Measurements from ENCODE around the gene HEXD.

Gene HEXD

DNA sequence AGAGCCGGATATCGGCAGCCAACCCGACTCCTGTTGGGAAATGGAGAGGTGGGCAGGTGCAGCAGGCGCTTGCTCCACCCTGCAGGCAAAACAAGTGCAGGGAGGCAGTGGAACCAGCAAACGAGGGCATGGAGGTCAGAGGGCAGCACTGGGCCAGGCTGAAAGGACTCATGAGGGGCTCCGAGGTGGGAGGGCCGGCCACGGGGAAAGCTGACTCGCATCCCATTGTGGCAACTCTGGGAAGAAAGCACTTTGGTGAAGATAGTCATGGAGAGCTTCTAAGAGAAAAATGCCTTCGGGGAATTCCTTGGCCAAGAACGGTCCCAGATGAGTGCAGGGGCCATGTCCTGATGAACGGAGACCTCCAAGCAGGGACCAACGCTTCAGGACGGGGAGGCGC, 28.0 kb downstream of the HEXD start:
- Histone ChIP-seq H3K4me3 (ENCODE audit: low read depth in 1 of 2, low read length in 2 of 2) (no peak overlapping the region), H2AFZ (ENCODE audit: low read depth, low read length) (no peak overlapping the region), H3K9me3 (ENCODE audit: insufficient read depth, low read length, severe bottlenecking) (no peaks in the 10 kb centered on the region), H3K79me2 (ENCODE audit: insufficient read depth, low read length) (peaks cover 54% of the 10 kb centered on the region), H3K9ac (ENCODE audit: low read depth, low read length) (no peak overlapping the region), H3K27me3 (ENCODE audit: insufficient read depth, low read length, poor library complexity) (no peaks in the 10 kb centered on the region), H3K27ac (ENCODE audit: low read length) (peak overlapping the region; percentile 6; the same call in 1 of the 2 replicates), H4K20me1 (ENCODE audit: insufficient read depth, low read length) (peaks cover 52% of the 10 kb centered on the region), H3K4me1 (ENCODE audit: insufficient read depth, low read length) (peaks cover 26% of the 10 kb centered on the region), H3K4me2 (ENCODE audit: insufficient read depth, low read length) (no peak overlapping the region), H3K36me3 (ENCODE audit: insufficient read depth, low read length) (peaks cover 62% of the 10 kb centered on the region)
- DNase-seq (no peak), ATAC-seq (ENCODE audit: insufficient read depth, low read depth) (no peak)
- TF ChIP-seq EZH2 (IDR thresholded peaks at IDR 0.05; ENCODE audit: borderline replicate concordance, low read depth, low read length, severe bottlenecking): no peak
- TF ChIP-seq, protein P1, sequence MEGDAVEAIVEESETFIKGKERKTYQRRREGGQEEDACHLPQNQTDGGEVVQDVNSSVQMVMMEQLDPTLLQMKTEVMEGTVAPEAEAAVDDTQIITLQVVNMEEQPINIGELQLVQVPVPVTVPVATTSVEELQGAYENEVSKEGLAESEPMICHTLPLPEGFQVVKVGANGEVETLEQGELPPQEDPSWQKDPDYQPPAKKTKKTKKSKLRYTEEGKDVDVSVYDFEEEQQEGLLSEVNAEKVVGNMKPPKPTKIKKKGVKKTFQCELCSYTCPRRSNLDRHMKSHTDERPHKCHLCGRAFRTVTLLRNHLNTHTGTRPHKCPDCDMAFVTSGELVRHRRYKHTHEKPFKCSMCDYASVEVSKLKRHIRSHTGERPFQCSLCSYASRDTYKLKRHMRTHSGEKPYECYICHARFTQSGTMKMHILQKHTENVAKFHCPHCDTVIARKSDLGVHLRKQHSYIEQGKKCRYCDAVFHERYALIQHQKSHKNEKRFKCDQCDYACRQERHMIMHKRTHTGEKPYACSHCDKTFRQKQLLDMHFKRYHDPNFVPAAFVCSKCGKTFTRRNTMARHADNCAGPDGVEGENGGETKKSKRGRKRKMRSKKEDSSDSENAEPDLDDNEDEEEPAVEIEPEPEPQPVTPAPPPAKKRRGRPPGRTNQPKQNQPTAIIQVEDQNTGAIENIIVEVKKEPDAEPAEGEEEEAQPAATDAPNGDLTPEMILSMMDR (IDR thresholded peaks at IDR 0.05; ENCODE audit: borderline replicate concordance, extremely low read depth, low read length, poor library complexity, severe bottlenecking): no peak

- Histone ChIP-seq H3K36me3 (ENCODE audit: insufficient read depth, low read length) (peaks cover 60% of the 10 kb centered on the region), H3K9ac (ENCODE audit: low read depth, low read length) (no peak overlapping the region), H4K20me1 (ENCODE audit: insufficient read depth, low read length) (peaks cover 49% of the 10 kb centered on the region), H3K9me3 (ENCODE audit: insufficient read depth, low read length, severe bottlenecking) (no peaks in the 10 kb centered on the region), H2AFZ (ENCODE audit: low read depth, low read length) (no peak overlapping the region), H3K79me2 (ENCODE audit: insufficient read depth, low read length) (peaks cover 59% of the 10 kb centered on the region), H3K27ac (ENCODE audit: low read length) (peak overlapping the region; percentile 1; the same call in 1 of the 2 replicates), H3K4me2 (ENCODE audit: insufficient read depth, low read length) (no peak overlapping the region), H3K4me3 (ENCODE audit: low read depth in 1 of 2, low read length in 2 of 2) (no peak overlapping the region), H3K27me3 (ENCODE audit: insufficient read depth, low read length, poor library complexity) (no peaks in the 10 kb centered on the region), H3K4me1 (ENCODE audit: insufficient read depth, low read length) (peaks cover 31% of the 10 kb centered on the region)
- TF ChIP-seq EZH2 (IDR thresholded peaks at IDR 0.05; ENCODE audit: borderline replicate concordance, low read depth, low read length, severe bottlenecking): no peak
- no peak for ATAC-seq (ENCODE audit: insufficient read depth, low read depth)
- no peak for DNase-seq
Observed at GRCh38 chr17:82446649-82447048, 28.5 kb downstream of the HEXD start.

- peaks cover 40% of the 10 kb centered on the region for H4K20me1 ChIP-seq (ENCODE audit: insufficient read depth, low read length)
- H3K27me3 ChIP-seq (ENCODE audit: insufficient read depth, low read length, poor library complexity): no peaks in the 10 kb centered on the region
- DNase-seq (no peak), ATAC-seq (ENCODE audit: insufficient read depth, low read depth) (no peak)
- no peak overlapping the region for H3K4me3 ChIP-seq (ENCODE audit: low read depth in 1 of 2, low read length in 2 of 2)
- peaks cover 47% of the 10 kb centered on the region for H3K36me3 ChIP-seq (ENCODE audit: insufficient read depth, low read length)
- H3K4me2 ChIP-seq (ENCODE audit: insufficient read depth, low read length): peak overlapping the region; percentile 35; the same call in 1 of the 2 replicates
- H3K9ac ChIP-seq (ENCODE audit: low read depth, low read length): no peak overlapping the region
- H3K9me3 ChIP-seq (ENCODE audit: insufficient read depth, low read length, severe bottlenecking): no peaks in the 10 kb centered on the region
- H2AFZ ChIP-seq (ENCODE audit: low read depth, low read length): no peak overlapping the region
- H3K27ac ChIP-seq (ENCODE audit: low read length): peak overlapping the region; percentile 43
- H3K4me1 ChIP-seq (ENCODE audit: insufficient read depth, low read length): peaks cover 35% of the 10 kb centered on the region
- H3K79me2 ChIP-seq (ENCODE audit: insufficient read depth, low read length): peaks cover 57% of the 10 kb centered on the region
- TF ChIP-seq EZH2 (IDR thresholded peaks at IDR 0.05; ENCODE audit: borderline replicate concordance, low read depth, low read length, severe bottlenecking): no peak
- TF ChIP-seq, protein P1 (IDR thresholded peaks at IDR 0.05; ENCODE audit: borderline replicate concordance, extremely low read depth, low read length, poor library complexity, severe bottlenecking): no peak
Observed at GRCh38 chr17:82447876-82448275, 29.7 kb downstream of the HEXD start.

GRCh38 chr17:82449131-82449882, 31.2 kb downstream of the HEXD start:
- ATAC-seq (ENCODE audit: insufficient read depth, low read depth) (peak; percentile 71), DNase-seq (peak; percentile 91)
- Histone ChIP-seq H3K4me3 (ENCODE audit: low read depth in 1 of 2, low read length in 2 of 2) (peak overlapping the region; percentile 63 to 75), H3K27ac (ENCODE audit: low read length) (peak overlapping the region; percentile 94), H3K9me3 (ENCODE audit: insufficient read depth, low read length, severe bottlenecking) (peaks cover 2% of the 10 kb centered on the region), H4K20me1 (ENCODE audit: insufficient read depth, low read length) (peaks cover 29% of the 10 kb centered on the region), H3K79me2 (ENCODE audit: insufficient read depth, low read length) (peaks cover 57% of the 10 kb centered on the region), H3K4me1 (ENCODE audit: insufficient read depth, low read length) (peaks cover 35% of the 10 kb centered on the region), H3K9ac (ENCODE audit: low read depth, low read length) (peak overlapping the region; percentile 96), H2AFZ (ENCODE audit: low read depth, low read length) (peak overlapping the region; percentile 29; the same call in 1 of the 2 replicates), H3K4me2 (ENCODE audit: insufficient read depth, low read length) (peak overlapping the region; percentile 77), H3K27me3 (ENCODE audit: insufficient read depth, low read length, poor library complexity) (no peaks in the 10 kb centered on the region), H3K36me3 (ENCODE audit: insufficient read depth, low read length) (peaks cover 33% of the 10 kb centered on the region)
- TF ChIP-seq, protein P1 (IDR thresholded peaks at IDR 0.05; ENCODE audit: borderline replicate concordance, extremely low read depth, low read length, poor library complexity, severe bottlenecking): no peak
- no peak for TF ChIP-seq EZH2 (IDR thresholded peaks at IDR 0.05; ENCODE audit: borderline replicate concordance, low read depth, low read length, severe bottlenecking)

All from DND-41 (cell line).